Common myeloid progenitor, CD34-positive (primary cell): ENCODE results near the gene ABHD12B.

Experiments used
- CTCF ChIA-PET: fragments of 350-600 bp; sonication (Branson Sonifier 250); formaldehyde crosslinking; loops from one replicate; lab custom pipeline; 2021; ENCODE audit warnings: antibody characterized with exemption; lab: Charles Lee
- POLR2A ChIA-PET: fragments of 350-600 bp; sonication (Branson Sonifier 250); formaldehyde crosslinking; loops from one replicate; lab custom pipeline; 2021; ENCODE audit warnings: antibody characterized with exemption; lab: Charles Lee
- DNase-seq, 3 donors: peaks; one replicate each; pipeline versions ENCODE4 v3.0.0 to v3.0.0-alpha.2; 2013
- H3K27ac ChIP-seq, 2 experiments: 1 replicate in 1 of 2; 2 replicates in 1 of 2; pipeline ENCODE4 v1.7.0; 2013; ENCODE audit warnings: inconsistent platforms in 2 of 2, low read length in 2 of 2, mild to moderate bottlenecking in 2 of 2, low read depth in 1 of 2, moderate library complexity in 1 of 2; ENCODE audit not compliant: severe bottlenecking in 2 of 2, insufficient read depth in 1 of 2, poor library complexity in 1 of 2
- H3K27me3 ChIP-seq, 5 experiments: replicated peaks in 2 of 5; 1 replicate in 3 of 5; 2 replicates in 2 of 5; pipeline versions ENCODE4 v1.6.1 to v1.7.0; 2013; ENCODE audit warnings: low read length in 4 of 5, mild to moderate bottlenecking in 2 of 5, moderate library complexity in 2 of 5, inconsistent platforms in 1 of 5; ENCODE audit not compliant: insufficient read depth in 5 of 5, control insufficient read depth in 4 of 5
- H3K36me3 ChIP-seq, 4 experiments: 1 replicate in 2 of 4; 2 replicates in 2 of 4; pipeline versions ENCODE4 v1.6.1 to v1.7.0; 2013; ENCODE audit warnings: low read length in 3 of 4, control low read depth in 1 of 4, mild to moderate bottlenecking in 1 of 4; ENCODE audit not compliant: control insufficient read depth in 4 of 4, insufficient read depth in 4 of 4
- H3K4me1 ChIP-seq, 4 experiments: 1 replicate in 3 of 4; 2 replicates in 1 of 4; pipeline versions ENCODE4 v1.6.1 to v1.7.1; 2013; ENCODE audit warnings: low read length in 3 of 4, mild to moderate bottlenecking in 3 of 4, control low read depth in 1 of 4, inconsistent platforms in 1 of 4, moderate library complexity in 1 of 4; ENCODE audit not compliant: control insufficient read depth in 4 of 4, insufficient read depth in 4 of 4; ENCODE audit errors: control extremely low read depth in 1 of 4
- H3K4me3 ChIP-seq, 7 experiments: 1 replicate in 4 of 7; 2 replicates in 3 of 7; pipeline versions ENCODE4 v1.5.1 to v1.7.0; 2013; ENCODE audit warnings: mild to moderate bottlenecking in 7 of 7, low read length in 6 of 7, moderate library complexity in 6 of 7, inconsistent platforms in 2 of 7, low read depth in 2 of 7, control low read depth in 1 of 7; ENCODE audit not compliant: insufficient read depth in 4 of 7, control insufficient read depth in 1 of 7; ENCODE audit errors: extremely low read depth in 1 of 7
- H3K9me3 ChIP-seq, 5 experiments: 1 replicate in 4 of 5; 2 replicates in 1 of 5; pipeline versions ENCODE4 v1.6.1 to v1.7.1; 2013; ENCODE audit warnings: low read length in 4 of 5, mild to moderate bottlenecking in 2 of 5, inconsistent platforms in 1 of 5, low read depth in 1 of 5, moderate library complexity in 1 of 5; ENCODE audit not compliant: control insufficient read depth in 4 of 5, insufficient read depth in 2 of 5; ENCODE audit errors: control extremely low read depth in 1 of 5
- WGBS: methylation state at CpG from one replicate; pipeline ENCODE4 v1.1.5; 2013; ENCODE audit not compliant: insufficient coverage; 5-methylcytosine and 5-hydroxymethylcytosine counted together

Gene ABHD12B

DNA sequence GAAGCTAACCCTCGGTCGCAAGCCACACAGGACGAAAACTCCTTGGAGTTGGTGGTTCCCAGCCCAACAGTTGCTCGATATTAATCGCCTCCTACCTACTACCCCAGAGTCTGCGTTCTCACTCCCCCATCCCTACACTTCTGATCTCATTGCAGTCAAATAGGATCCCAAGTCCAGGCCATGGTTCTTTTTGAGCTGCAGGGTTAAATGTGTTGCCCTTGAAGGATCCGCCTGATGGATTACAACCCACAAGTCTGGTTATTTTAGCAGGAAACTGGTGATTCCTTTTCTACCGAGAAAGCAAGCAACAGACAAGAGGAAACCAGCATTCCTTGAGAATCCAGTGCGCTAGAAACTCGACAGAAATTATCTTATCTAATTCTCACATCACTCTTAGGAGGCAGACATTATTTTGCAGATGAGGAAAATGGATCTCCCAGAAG is 40.1 kb upstream of the ABHD12B start:
- Histone ChIP-seq H3K36me3 (peaks cover under 1 to 8% (median 3%) of the 10 kb centered on the region in 4 experiments), H3K9me3 (no peaks in the 10 kb centered on the region), H3K27me3 (no peaks in the 10 kb centered on the region), H3K4me3 (peak overlapping the region; percentile 64 to 97 (median 91)), H3K27ac (peak overlapping the region; percentile 64 to 80), H3K4me1 (peaks cover 23 to 57% (median 37%) of the 10 kb centered on the region in 4 experiments)
- POLR2A ChIA-PET = interaction anchor here (0.6 to 4.2 kb wide), 4 partner anchors 11 to 1189 kb away, joined by 3 to 37 read pairs (median 6); no protein-coding TSS in a partner anchor
- CTCF ChIA-PET = interaction anchor here (1.1 to 2.7 kb wide), 6 partner anchors 10 to 44 kb away, joined by 3 to 14 read pairs (median 4); no protein-coding TSS in a partner anchor
- DNase-seq = no peak
- whole genome bisulfite sequencing = 0% methylated on average over 7 of the region's 10 CpGs

DNA sequence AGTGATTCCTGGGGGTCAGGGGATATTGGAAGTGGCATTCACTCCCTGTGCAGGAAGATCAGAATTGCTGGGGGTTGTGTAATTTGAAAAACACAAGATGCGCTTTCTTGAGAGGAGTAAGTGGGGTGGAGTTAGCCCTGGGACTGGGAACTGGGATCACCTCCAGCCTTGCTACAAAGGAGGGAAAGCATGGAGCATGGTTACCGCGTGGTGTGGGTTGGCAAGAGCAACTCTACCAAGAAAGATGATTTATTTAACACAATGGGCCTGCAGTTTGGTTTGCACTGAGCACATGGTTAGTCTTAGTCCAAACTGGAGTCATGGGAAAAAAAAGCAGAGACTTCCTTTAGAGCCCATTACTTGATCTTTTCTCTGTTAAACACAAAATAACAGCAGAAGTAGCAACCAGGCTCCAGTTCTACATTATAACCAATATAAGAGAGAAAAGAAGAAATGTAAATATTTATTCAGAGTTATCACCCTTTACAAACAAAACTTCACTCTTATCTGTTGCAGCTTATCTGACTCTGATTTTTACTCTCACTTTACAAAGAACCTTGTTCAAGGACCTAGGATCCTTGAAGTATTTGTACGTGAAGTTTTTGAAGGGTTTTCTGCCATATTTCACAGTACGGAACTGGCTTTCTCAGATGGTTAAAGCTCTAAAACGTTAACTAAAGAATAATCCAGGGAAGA is 38.8 kb upstream of the ABHD12B start:
- no peak overlapping the region for H3K4me3 ChIP-seq
- H3K9me3 ChIP-seq = no peaks in the 10 kb centered on the region
- DNase-seq = no peak
- peaks cover 21 to 47% (median 34%) of the 10 kb centered on the region in 4 experiments for H3K4me1 ChIP-seq
- H3K27ac ChIP-seq = no peak overlapping the region
- H3K36me3 ChIP-seq = peaks cover 0 to 3% (median 0%) of the 10 kb centered on the region in 4 experiments
- CTCF ChIA-PET = interaction anchor here (1.6 to 2.7 kb wide), 2 partner anchors 18 to 27 kb away, joined by 5 to 14 read pairs; no protein-coding TSS in a partner anchor
- POLR2A ChIA-PET = interaction anchor here (0.7 kb wide), 1 partner anchor 95 kb away, joined by 4 read pairs; no protein-coding TSS in a partner anchor
- WGBS = 100% methylated on average over 3 of the region's 6 CpGs
- H3K27me3 ChIP-seq = no peaks in the 10 kb centered on the region

DNA sequence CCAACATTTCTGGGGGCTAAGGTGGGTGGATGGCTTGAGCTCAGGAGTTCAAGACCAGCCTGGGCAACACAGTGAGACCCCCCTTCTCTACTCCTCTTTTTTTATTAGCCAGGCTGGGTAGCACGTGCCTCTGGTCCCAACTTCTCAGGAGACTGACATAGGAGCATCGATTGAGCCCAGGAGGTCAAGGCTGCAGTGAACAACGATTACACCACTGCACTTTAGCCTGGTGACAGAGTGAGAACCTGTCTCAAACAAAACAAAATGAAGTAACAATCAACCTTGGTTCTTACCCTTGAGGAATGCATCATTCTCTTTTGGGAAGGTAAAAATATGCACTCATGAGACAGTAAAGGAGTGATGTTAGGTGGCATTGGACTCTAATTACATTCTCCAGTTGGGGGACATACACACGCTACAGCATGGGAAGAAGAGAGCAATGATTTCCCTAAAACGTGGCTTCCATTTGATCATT is 37.0 kb upstream of the ABHD12B start:
- ChIA-PET POLR2A (interaction anchor here (0.8 kb wide), 1 partner anchor 20 kb away, joined by 4 read pairs; no protein-coding TSS in a partner anchor), CTCF (interaction anchor here (1.6 kb wide), 1 partner anchor 16 kb away, joined by 5 read pairs; no protein-coding TSS in a partner anchor)
- 94% methylated on average over 5 of the region's 5 CpGs for whole genome bisulfite sequencing
- Histone ChIP-seq H3K27me3 (no peaks in the 10 kb centered on the region), H3K36me3 (no peaks in the 10 kb centered on the region), H3K27ac (no peak overlapping the region), H3K4me3 (no peak overlapping the region), H3K9me3 (no peaks in the 10 kb centered on the region), H3K4me1 (peaks cover 6 to 29% (median 19%) of the 10 kb centered on the region in 4 experiments)
- DNase-seq = no peak

DNA sequence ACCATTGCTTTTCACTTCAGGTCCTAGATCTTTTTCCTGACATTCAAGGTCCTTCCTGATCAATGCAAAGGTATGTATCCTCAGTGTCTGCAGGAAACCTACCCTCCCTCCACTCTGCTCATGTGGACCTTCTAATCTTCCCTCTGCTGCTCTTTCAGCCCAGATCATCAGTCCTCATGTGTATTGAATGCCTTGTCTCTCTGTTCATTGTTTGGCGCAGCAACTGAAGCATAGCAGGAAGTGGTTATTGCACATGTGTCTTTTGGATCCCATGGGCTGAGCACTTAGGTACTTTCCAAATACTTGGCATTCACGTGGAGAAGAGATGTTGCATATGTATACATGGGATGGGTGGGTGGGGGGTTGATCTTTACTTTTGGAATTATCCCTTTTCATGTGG is 36.6 kb upstream of the ABHD12B start:
- Histone ChIP-seq H3K4me1 (peaks cover 6 to 27% (median 17%) of the 10 kb centered on the region in 4 experiments), H3K4me3 (peak overlapping the region in 1 of 7 experiments; percentile 40), H3K9me3 (no peaks in the 10 kb centered on the region), H3K27ac (no peak overlapping the region), H3K36me3 (no peaks in the 10 kb centered on the region), H3K27me3 (no peaks in the 10 kb centered on the region)
- CTCF ChIA-PET = interaction anchor here (1.7 kb wide), 1 partner anchor 10 kb away, joined by 5 read pairs; no protein-coding TSS in a partner anchor
- WGBS = 0% methylated on average over 1 of the region's 2 CpGs
- DNase-seq = peak in 2 of 3 donors; percentile 66 to 71
- POLR2A ChIA-PET = interaction anchor here (0.8 kb wide), 1 partner anchor 19 kb away, joined by 4 read pairs; no protein-coding TSS in a partner anchor

DNA sequence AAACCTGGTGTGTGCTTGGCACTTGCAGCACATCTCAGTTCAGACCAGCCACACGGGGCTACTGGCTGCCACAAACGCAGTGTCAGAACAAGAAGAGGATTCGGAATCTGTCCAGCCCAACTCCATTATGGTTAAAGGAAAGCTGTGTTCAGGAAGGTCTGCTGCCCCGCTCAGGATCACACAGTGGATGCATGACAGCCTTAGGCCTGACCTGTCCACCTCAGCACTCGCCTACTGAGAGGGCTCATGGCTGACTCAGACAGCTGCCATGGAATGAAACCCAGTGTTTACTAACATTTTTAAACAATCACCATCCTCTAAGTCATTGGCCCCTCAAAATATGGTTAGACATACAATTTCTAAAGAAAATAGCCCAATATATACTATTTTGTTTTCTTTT is 35.3 kb upstream of the ABHD12B start:
- POLR2A ChIA-PET = no interaction called here

DNA sequence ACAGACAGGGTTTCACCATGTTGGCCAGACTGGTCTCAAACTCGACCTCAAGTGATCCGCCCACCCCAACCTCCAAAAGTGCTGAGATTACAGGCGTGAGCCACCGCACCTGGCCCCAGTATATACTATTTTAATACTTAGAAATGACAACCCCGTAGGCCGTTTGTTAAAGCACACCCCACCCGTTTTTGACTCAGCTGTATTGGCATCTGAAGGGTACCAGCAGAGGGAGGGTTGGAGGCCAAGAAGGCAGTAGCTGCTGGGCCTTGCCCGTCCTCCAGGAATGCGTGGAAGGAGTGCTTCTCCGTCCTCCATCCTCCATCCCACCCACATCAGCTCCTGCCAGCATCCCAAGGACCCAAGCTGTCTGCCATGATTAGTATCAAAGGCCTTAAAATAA is 34.6 kb upstream of the ABHD12B start:
- POLR2A ChIA-PET = interaction anchor here (0.6 kb wide), 1 partner anchor 15 kb away, joined by 3 read pairs; no protein-coding TSS in a partner anchor
- peaks cover 1 to 18% (median 9%) of the 10 kb centered on the region in 4 experiments for H3K4me1 ChIP-seq
- H3K27ac ChIP-seq = no peak overlapping the region

More for the DNA sequence above, 35.3 kb upstream of the ABHD12B start:
- Histone ChIP-seq H3K4me1 (peaks cover 6 to 26% (median 15%) of the 10 kb centered on the region in 4 experiments), H3K9me3 (no peaks in the 10 kb centered on the region), H3K27ac (no peak overlapping the region), H3K4me3 (no peak overlapping the region), H3K36me3 (no peaks in the 10 kb centered on the region), H3K27me3 (no peaks in the 10 kb centered on the region)
- CTCF ChIA-PET = interaction anchor here (1.7 to 1.9 kb wide), 2 partner anchors 9 to 20 kb away, joined by 4 to 5 read pairs; no protein-coding TSS in a partner anchor
- DNase-seq = no peak
- WGBS = 95% methylated on average over 4 of the region's 5 CpGs

More for the DNA sequence above, 34.6 kb upstream of the ABHD12B start:
- CTCF ChIA-PET = interaction anchor here (1.3 to 2.1 kb wide), 4 partner anchors 8 to 78 kb away, joined by 3 to 10 read pairs (median 4); no protein-coding TSS in a partner anchor
- no peaks in the 10 kb centered on the region for H3K27me3 ChIP-seq
- 100% methylated on average over 4 of the region's 10 CpGs for WGBS
- no peak overlapping the region for H3K4me3 ChIP-seq
- H3K36me3 ChIP-seq = no peaks in the 10 kb centered on the region
- no peaks in the 10 kb centered on the region for H3K9me3 ChIP-seq
- no peak for DNase-seq
